Stimulated activated CD4-positive, alpha-beta T cell treated with anti-CD3 and anti-CD28 coated beads, Interleukin-4, amount 100 ng/mL, for 1 hour (primary cell): ENCODE data around the gene CAB39L.
"Not testable (repeated sequence)": the region's sequence is repeated elsewhere in the genome, so short reads cannot be mapped to it uniquely, and the experiment has no call there.

Experiments used
- DNase-seq: peaks from one replicate; pipeline ENCODE4 v3.0.0-alpha.2; 2020

Gene CAB39L

DNA sequence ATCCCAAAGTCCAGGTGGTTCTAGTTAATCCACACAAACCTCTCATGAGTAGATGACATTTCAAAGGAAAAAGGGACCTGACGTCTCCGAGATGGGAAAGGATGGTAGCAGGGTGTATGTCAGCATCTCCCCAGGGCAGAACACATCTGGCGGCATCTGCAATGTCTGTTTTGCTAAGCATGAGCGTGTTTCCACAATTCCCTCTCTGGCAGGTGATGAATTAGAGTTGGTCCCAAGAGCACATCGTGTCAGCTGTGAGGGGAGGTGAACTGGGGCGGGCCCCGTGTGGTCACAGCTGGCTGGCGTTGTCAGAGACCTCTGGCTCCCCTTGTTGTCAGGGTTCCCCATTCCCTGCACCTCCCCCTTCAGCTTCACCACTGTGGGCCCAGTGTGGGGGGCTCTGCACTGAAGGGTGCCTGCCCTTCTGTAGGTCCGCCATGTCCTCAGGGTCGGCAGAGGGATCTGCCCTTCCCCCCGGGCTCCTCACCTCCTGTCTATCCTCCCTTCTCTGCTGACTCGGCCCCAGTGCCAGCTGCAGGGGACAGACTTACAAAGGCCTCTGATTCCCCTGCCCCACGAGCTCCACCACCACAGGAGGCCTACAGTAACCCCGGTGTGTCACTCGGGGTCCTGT lies 138.0 kb downstream of the CAB39L start:
- DNase-seq: no peak

DNA sequence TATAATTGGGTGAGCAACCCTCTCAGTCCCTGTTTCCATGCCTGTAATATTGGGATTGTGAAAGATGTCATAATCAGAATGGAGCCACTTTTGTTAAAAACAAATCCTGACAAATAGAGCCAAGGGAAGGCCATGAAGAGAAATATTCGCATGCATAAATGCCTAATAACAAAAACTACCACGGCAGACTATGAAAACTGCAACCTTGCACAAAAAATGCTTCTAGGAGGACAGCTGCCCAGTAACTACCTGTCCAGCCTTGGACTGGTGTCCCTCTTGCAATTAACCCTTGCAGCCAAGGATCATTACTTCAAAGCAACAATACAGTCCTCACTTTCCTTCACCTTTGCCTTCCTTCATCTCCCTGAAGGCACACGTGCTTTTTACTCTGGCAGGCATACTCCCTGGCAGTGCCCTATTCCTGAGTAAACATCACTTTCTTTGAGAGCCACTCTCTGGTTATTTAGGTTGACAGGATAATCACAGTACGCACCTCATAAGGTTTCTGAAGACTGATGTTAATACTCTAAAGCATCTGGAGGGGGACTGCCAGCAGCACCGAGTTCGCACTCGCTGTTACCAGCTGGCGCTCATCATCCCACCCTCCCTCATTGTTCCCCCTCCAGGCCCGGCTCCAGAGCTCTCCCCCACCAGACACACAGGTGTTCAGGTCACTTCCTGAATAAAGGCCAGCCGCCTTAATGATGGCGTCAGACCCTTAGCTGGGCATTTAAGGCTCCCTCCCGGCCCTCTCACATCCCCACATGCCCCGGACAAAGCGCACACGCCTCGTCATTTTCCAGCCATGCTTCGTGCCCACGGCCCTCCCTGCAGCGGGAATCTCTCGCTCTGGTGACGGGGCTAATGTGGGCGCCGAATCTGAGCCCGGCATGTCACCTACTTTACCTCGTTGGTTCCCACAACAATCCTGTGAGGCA lies 138.8 kb downstream of the CAB39L start:
- DNase-seq: no peak

DNA sequence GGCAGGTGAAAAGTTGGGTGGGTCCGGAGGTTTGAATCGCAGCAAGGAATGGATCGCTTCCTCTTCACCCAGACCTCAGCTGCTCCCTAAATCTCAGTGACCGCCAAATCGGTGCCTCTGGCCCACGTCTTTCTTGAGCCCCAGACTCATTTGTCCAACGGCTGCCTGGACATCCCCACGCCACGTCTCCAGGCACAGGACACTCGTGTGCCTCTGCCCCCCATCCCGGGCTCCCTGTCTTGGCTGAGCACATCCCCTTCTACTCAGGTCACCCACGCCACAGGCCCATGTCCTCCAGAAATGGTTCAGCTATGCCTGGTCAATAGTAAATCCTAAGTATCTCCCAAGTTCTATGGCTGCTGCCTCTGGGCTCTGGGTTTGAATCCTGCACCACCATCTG lies 139.5 kb downstream of the CAB39L start:
- no peak for DNase-seq

DNA sequence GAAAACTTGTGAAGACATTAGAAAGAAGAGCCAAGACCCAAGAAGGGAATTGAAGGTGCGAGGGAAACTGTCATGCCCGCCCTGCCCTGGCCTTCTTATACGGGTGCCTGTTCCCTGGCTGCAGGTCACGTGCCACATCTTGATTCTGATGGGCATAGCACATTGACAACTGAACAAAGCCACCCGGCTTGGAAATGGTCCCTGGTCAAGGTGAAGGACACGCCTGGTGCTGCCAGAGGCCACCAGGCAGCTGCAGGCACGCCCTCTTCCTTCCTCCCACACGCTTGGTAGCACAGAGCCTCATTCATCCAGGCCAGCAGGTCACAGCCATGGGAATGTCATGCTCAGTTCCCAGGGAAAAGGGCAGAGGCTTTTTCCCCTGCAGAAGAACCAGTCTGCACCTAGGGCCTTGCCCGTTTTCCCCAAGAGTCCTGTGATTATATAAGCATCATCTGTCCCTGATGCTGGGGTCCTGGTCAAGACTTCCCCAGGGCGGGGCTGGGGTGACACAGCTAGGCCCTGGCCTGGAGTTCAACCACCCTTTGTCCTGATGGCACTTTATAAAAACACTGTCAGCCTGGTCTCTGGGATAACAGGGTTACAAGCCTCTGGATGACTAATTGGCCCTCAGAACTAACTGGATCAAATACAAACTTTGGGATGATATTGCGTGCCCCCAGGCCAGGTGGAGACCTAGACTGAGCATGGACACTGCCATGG lies 140.2 kb downstream of the CAB39L start:
- DNase-seq: no peak

DNA sequence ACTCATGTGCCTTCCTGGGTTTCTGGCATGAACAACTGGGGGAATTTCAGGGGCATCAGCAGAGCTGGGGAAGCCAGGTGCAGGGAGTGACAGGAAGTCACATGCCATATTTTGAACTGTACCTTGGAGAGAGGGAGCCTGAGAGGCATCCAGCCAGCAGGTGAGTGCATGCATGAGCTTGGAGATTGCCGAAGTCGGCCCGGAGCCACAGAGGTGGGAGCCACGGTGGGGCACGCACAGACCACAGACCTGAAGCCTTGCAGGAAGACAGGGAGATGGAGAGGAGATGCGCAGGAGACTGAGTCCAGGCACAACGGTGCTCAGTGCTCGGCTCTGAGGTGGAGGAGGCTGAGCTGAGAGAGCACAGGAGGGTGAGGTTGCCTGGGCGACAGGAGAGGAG lies 141.0 kb downstream of the CAB39L start:
- no peak for DNase-seq

DNA sequence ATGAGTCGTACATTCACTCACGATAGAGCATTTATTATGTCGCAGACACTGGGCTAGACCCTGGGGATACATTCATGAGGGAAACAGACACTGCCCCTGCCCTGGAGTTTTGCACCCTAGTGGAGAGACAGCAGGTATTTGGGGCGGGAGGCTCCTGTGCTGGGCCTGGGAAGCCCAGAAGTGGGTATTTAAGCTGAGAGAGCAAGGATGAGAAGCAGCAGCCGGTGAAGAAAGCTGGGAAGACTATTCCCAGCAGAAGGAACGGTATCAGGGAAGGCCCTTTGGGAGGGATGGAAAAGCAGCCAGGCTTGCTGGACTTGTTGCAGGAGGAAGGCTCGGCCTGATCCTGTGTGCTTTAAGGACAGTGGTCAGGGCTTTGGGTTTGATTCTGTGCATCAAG lies 141.6 kb downstream of the CAB39L start:
- DNase-seq: no peak

DNA sequence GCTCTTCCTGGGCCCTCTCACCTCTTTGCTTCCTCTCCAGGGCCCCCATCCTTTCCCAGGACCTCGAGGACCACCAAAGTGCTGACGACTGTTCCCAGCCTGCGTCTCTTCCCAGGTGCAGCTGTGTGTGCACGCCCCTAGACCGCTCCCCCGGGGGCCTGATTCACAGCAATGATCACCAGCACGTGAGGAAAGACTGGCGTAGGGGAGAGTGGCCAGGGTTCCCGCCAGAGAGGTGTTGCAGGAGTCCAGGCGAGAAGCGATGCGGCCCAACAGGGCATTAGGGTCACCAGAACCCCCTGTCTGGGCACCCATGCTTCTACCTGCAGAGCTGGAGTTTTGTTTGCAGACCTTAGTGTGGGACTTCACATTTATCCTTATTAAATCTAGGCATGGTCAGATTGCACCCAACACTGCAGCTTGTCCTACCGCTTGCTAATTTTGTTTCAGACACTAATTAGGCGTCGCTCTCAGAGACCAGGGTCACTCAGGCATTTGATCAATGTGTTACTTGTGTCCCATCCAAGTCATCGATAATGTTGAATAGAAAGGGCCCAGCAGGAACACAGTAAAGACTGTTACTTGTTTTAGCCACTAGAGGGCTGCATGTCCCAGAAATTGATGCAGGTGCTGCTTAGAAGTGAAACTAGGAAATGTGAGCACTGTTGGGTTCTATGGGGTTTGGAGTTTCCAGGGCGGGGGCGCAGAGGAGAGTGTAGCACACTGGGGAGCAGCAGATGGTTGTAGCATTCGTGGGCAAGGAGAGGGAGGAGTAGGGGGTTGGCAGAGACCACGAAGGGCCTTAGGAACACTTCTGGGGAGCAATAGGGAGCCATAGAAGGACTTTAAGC lies 142.9 kb downstream of the CAB39L start:
- peak; percentile 63 for DNase-seq

DNA sequence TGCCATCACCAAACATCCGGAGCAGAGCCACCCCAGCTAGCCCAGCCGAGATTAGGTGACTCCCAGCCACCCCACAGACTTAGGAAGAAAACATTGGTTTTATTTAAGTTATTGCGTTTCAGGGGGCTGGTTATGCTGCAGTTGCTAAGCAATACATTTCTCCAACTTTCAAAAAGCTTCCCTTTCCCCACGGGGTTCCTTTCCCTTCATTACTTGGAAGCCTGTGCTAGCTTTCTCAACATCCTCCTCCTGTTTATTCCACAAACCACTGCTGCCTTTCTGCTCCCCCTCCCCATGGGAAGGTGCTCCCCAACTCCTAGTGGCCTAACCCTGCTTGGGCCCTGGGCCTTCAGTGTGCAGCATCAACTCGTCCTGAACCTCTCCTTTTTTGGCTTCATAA lies 143.6 kb downstream of the CAB39L start:
- no peak for DNase-seq

DNA sequence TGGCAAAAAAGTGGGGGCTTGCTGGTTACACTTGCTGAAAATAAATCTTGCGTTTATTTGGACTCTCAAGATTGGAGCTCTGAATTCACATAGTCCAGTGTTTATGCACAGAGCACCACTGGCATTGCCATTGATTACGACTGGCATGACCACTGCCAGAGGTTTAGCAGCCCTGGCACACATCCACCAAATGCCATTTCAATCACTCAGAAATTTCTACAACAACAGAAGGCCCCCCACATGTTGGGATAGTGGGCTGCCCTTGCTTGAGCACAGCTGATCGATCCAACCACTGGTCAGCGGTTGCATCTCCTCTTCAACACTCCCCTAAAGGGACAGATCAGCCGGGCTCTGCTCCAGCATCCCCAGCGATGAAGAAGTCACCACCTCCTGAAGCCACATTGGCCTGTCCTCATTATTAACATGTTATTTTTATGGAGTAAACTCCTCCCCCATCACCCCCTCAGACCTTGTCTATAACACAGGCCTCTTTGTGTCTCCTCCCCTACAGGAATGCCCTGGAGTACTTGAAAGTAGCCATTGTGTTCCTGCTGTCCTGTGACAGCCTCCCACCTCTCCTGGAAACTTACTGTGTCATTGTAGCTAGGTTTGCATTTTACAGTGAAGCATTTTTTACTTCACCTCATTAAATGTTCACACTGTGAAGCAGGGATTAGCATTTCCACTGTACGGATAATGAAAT lies 144.8 kb downstream of the CAB39L start:
- DNase-seq: no peak

DNA sequence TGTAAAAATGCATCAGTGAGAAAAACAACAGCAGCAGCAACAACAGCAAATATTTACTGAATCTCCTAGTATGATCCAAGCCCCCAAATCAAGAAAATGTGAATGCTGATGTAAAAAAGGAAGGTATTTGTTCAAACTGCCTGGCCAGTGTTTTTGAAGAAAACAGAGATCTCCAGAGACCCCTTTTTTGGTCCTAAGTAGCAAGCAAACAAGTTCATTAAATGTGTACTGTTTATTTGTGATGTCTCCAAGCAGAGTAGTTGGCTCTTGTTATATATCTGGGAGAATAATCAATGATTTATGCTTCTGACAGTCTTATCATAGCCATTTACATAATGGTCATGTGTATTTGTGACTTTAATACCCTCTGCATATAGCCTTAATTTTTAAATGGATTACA lies 145.4 kb downstream of the CAB39L start:
- no peak for DNase-seq

DNA sequence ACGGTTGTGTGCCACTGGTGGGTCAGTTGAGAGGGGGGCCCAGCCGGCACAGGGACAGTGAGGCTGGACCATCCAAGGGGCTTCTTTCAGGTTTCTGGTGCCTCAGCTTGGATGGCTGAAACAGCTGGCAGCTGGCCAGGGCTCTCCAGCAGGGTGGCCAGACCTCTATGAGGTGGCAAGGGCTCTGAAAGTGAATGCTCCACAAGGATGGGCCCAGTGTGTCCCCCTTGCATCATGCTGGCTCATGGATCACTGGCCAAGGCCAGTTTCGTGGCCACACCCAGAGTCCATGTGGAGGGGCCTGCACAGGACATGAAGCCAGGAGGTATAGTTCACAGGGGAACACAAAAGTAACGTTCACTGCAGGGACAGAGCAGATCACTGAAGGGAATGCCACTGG lies 146.5 kb downstream of the CAB39L start:
- DNase-seq: no peak

DNA sequence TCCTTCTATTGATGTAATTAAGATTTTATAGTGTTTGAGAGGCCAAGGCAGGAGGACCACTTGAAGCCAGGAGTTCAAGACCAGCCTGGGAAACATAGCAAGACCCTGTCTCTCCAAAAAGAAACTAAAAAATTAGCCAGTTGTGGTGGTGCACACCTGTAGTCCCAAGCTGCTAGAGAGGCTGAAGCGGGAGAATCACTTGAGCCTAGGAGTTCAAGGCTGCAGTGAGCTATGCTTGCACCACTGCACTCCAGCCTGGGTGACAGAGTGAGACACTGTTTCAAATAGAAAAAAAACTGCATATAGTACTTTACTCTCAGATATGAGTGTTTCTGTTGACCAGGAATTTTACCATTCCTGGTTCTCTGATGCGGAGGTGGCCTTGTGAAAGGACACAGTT lies 147.2 kb downstream of the CAB39L start:
- DNase-seq: no peak

DNA sequence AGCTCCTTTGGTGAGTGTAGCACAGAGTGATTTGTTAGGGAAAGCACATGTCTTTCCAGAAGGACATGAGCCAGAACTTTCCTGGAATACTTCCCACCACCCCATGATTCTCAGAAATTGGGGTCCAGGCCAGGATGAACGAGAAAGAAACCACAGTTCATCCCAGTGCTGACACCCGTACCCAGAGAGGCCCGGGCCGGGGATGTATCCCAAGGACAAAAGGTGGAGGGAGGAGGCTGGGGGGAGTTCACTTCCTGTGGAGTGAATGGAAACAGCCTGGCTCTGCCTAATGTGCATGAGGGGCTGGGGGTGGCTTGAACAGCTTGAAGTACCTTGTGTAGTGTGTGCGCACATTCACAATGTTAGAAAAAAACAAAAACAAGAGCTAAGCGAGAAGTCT lies 148.6 kb downstream of the CAB39L start:
- no peak for DNase-seq

DNA sequence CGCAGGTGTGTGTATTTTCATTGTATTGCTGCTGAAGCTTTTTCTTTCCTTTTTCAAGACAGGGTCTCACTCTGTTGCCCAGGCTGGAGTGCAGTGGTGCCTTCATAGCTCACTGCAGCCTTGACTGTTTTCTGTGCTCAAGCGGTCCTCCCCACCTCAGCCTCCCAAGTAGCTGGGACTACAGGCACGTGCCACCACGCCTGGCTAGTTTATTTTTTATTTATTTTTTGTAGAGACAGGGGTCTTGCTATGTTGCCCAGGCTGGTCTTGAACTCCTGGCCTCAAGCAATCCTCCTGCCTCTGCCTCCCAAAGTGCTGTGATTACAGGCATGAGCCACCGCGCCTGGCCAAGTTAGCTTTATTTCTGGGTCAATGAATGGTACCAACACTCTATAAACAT lies 149.1 kb downstream of the CAB39L start:
- not testable (repeated sequence) for DNase-seq

DNA sequence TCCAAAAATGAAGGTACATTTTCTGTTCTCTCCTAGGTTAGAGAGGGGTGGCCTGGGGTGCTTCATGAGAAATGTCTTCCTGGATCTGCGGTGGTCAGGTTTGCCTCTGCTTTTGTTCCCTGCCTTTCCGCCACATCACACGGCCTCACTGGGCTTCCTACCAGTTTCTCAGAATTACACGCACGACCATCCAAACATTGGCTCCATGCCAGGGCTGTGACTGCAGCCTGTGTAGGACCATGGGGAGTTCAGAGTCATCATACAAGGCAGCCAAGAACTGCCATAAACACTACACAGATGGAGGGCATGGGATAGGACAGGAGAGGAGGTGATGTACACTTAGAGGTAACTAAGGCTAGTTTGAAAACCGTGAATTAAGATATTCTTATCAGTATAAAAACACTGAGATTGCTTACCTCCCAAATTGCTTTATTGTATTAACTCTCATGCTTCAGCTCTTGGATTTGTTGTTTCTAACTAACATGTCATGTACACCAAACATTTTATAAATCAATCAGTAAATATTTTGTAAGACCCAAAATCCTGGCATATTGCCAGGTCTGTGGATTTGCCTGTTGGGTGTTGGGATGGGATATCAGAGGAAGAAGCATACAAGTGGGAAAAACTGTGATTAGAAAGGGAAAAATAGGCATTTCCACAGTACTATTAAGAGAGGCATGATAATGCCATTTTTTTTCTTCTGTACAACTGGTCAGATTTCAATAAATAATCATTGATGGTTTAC lies 150.9 kb downstream of the CAB39L start:
- DNase-seq: no peak

DNA sequence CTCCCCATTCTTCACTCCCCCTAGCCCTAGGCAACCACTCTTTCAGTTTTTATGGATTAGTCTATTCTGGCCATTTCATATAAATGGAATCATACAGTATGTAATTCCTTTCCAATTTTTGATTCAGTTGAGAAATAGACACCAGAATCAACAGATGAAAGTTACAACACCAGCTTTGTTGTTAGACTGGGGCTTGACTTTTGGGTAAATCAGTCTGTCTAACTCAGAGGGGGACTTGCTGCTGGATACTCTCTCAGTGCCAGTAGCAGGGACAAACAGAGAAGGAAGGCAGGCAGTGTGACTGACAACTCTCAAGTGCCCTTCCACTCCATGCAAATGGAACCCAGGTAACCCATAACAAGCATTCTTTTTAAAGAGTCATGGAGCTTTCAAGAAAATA lies 155.4 kb downstream of the CAB39L start:
- DNase-seq: no peak

DNA sequence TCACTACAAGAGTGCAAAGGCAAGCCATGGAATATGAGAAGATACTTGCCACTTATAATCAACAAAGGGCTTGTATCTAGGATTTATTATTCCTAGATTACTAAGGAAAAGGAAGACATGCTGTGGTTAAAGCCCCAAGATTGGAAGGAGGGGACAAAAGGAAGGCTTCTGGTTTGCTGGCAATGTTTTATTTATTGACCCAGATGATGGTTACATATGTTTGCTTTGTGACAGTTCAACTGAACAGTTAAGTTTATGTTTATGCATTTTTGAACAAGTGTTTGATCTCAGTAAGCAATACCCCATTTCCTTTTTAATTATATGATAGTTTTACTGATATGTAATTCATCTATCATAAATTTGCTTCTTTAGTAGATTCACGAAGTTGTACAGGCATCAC lies 155.9 kb downstream of the CAB39L start:
- no peak for DNase-seq

DNA sequence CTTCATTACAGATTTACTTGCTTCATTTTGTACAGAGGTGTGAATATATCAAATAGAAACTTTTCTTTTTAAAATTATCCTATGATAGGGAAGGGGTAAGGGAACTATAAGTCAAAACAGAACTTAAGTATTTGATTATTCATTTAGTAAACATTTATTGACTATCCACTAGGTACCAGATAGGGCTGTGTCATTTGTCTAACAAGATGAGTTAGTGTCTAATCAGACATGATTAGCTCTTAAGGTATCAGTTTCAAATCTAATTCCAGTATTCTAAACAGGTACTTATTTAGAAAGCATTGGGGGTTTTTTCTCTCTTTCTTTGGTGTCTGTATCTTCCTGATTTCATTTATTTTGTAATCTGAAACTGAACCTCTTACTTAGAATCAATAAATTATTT lies 164.0 kb downstream of the CAB39L start:
- no peak for DNase-seq

DNA sequence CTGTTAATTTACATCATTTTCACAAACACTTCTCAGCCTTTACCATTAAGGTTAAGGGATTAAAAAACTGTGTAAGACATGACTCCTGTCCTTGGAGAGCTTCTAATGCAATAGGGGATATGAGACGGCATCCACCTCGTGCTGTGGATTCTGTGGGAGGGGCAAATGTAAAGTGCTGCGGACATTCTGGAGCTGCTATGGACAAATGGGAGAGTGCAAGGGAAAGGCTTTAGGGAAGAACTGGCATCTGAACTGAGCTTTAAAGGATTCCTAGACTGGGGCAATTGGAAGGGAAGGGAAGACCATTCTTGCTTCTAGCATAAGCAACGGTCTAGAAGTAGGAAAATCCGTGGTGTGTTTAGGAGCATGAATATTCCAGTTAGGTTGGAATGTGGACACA lies 164.8 kb downstream of the CAB39L start:
- no peak for DNase-seq

DNA sequence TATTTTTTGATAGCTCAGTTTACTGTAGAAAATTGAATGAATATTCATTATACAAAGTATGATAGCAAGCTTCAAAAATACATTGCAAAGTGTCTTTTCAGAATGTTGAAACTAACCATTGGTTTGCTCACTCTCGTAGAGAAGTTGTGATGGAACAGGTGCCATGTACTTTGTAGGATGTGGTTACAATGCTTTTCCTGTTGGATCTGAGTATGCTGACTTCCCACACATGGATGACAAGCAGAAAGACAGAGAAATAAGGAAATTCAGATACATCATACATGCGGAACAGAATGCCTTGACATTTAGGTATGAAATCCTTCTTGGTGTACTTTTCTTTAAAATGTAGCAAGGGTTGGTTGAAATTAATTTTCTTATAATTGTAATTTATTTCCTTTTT lies 165.7 kb downstream of the CAB39L start:
- DNase-seq: no peak

DNA sequence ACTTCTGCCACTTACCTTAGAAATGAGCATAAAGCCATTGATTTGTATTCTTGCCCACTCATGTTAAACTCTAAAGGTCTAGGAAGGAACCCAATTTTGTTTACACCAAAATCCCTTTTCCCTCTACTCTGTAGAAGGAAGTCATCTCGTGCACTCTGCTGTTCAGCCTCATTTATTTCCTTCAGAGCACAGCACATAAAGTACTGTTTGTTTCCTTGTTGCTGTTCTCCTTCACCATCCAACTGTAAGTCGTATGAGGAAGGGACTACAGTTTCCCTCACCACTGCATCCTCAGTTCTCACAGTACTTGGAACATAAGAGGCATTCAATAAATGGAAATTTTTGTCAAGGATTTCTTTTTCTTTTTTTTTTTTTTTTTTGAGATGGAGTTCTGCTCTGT lies 171.6 kb downstream of the CAB39L start:
- DNase-seq: no peak

DNA sequence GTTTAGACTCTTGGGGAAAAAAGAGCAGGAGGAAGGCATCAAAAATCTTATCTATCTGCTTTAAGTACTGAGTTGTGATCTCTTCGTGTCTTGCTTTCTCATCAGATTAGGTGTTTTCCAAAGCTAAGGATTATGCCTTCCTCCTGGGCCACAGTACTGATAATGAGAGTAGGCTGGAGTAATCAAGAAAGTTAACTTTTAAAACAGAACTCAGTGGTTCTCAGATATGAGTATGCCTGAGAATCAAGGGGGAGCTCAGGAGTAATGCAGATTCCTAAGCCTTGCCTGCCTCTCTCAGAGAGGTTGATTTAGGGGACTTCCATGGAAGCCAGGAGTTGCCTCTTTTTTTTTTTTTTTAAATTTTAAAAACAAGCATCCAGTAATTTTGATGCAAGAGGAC lies 172.6 kb downstream of the CAB39L start:
- no peak for DNase-seq
